NCI-H2107 treated with DMSO at 0.1 percent for 48 hours (cell line): ENCODE data around the gene ODF4.
"Not testable (repeated sequence)": the region's sequence is repeated elsewhere in the genome, so short reads cannot be mapped to it uniquely, and the experiment has no call there.

ENCODE experiments used
- DNase-seq: peaks from one replicate; lab custom pipeline; 2025; ENCODE audit not compliant: unreplicated experiment; lab: John Stamatoyannopoulos, UW

The ODF4 gene

DNA sequence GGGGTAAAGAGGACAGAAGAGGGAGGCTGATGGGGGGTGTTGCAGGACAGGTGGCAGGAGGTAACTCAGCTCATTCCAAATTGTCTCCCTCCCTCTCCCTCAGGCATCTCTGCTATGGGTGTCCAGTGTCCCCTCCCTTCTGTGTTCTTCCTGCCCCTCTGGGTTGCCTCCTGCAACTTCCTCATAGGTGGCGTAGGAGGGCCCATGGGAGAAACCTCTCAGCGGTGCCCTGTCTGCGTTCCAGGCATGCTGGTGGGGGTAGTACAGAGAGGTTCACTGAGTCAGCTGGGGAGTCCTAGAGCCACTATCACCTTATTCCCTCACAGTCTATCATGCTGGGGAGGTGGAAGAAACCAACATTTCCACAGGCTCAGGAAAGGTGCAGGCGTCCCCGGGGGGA, 14.7 kb upstream of the ODF4 start:
- DNase-seq = no peak

DNA sequence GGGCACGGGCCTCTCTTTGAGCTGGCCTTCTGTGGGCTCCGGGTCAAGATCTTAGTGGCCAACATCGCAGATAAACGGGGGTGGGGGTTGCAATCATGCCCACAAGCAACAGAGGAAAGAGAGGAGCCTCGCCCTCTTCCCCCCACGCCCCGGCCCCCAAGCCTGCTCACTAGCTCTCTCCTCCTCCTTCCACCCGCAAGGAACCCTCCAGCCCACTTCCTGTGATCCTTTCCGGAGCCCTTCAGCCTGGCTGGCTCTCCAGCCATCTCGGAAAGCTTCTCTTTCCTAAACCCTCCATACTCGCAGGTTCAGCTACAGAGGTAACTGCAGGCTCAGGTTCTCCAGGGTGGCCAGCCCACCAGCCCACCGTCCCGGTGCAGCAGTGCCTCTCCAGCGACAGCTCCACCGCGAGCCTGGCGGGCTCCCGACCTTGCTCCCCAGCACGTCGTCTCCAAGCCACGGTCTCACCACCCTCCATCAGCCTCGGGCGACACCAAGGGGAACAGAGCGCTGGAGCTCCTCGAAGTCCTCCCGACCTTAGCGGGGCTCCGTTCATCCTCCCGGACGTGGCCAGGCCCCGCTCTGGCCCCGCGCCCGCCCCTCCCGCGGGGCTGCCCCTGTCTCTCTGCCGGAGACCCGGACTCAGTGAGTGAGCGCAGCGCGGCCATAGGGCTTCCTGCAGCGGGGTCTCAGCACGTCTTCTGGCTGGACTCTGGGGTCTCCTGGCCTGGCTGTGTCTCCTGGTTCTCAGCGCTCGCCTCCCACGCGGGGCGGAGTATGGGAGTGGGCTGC, 12.9 kb upstream of the ODF4 start:
- no peak for DNase-seq

DNA sequence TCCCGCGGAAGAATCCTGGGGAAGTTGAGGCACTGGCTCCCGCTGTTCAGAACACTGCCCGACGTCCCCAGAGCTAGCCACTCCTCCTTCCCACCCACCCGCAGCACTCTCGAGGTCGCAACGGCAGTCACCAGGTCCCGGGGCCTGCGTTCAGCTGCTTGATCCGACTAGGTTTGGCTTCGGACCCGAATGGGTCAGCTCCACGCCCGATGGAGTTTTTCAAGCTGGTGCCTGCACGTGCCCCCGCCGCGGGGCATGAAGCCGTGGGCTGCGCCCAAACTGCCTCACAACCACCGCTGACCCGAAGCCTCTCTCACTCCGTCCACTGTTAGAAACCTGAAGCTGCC, 12.4 kb upstream of the ODF4 start:
- no peak for DNase-seq

DNA sequence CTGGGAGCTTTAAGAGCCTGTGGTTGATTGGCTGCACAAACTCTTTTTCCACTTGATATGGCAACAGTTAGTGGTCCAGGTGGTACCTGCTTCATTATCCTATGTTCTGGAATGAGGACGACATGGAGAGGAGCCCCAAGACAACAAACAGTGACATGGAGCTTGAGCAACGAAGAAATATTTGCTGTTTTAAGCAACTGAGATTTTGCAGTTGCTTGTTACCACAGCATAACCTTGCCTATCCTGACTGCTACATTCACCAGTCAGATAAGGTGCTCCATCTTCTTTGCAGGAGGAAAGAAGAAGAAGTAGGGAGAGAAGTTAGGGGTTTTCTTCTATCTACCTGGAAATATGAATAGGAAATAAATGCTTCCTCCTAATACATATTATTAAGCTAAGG, 7.5 kb upstream of the ODF4 start:
- no peak for DNase-seq

- DNase-seq = no peak
Observed at GRCh38 chr17:8332688-8333087, 7.0 kb upstream of the ODF4 start.

- no peak for DNase-seq
Observed at GRCh38 chr17:8333281-8333680, 6.4 kb upstream of the ODF4 start.

DNA sequence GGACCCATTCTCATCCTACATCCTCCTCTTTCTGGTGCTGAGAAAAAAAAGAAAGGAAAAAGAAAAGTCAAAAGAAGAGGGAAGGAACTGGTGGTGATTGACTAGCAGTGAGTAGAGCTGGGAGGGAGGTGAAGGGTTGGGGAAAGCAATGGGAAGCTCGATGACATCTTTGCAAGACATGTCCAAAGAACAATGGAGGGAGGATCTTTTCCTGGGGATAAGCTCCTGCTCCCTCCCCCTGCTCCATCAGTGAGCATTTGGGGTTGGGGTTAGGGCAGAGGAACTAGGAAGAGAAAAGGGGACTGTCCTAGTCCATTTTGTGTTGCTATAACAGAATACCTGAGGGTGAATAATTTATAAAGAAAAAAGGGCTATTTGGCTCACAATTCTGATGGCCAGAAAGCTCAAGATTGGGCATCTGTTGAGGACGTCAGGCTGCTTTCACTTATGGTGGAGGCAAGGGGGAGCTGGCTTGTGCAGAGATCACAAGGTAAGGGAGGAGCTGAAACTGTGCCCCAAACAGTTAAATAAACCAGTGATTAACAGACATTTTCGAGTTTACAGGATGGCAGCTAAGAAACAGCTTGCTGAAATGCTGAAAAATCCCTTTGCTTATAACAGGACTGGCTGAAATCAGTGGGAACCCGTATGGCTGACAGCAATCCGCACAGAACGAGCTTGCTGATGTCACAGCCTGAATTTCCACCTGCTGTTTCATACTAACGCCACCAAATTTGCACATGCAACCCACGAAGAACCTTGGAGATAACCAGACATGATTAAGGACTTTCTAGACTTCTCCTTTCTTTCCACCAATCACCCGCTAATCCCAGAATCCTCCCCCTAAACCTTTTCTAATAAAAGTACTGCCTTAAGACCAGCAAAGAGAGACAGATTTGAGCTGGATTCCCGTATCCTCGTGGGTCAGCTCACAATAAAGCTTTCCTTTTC, 1.6 kb upstream of the ODF4 start:
- no peak for DNase-seq

GRCh38 chr17:8338753-8339140, 893 bp upstream of the ODF4 start:
- no peak for DNase-seq

- no peak for DNase-seq
Observed at GRCh38 chr17:8341456-8341855, 1.8 kb downstream of the ODF4 start.

DNA sequence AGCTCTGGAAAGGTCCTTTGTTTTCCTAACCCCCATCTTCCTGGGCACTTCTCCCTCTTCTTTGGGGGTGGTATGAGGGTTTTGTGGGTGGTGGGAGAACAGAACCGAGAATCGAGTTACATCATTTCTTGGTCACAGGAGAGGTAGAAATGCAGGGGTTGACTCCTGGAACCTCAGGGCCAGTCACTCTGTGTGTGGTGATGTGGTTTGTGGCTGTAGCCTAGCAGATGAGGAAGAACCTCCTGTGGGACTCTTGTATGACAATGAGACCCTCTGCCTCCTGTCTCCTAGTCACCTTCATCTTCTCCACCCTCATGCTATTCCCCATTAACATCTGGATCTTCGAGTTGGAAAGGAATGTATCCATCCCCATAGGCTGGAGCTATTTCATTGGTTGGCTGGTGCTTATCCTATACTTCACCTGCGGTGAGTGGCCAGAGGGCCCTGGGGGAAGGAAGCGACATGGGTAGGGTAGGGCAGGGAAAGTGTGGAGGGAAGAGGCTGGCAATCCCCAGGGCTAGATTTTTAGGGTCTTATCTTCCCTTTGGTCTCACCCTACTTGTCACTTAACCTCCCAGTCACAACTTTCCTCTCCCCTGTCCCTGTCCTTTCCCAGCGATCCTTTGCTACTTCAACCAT, 5.5 kb downstream of the ODF4 start:
- no peak for DNase-seq

DNA sequence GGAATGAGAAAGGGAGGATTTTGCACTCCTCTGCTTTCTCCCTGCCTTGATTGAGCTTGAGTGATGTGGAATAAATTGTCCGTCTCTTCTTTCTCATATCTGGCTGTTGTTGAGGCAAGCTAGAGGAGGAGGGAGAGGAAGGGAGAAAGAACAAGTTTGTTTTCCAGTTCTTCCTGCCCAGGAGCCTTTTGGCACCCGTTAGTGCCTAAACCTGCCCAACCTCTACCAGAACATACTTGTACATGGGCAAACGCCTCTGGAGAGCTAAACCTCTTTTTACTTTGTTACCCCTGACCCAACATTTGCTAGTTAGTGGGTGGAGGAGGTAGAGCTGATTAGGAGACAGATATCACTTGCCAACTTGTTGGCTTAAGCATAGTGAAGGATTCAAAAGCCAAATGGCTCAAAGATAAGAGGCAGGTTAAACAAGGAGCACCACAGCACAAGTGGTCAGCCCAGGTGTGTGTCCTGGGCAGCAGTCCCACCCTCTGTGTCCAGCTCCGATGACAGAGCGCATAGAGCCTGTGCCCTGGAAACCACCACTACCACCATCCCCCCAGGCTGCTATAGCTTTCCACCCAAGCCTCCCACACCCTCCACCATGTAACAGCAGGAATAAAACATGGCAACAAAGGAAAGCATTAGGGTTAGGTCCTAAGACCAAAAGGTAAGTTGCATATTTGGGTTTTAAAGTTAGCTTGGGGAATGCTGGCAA, 6.5 kb downstream of the ODF4 start:
- no peak for DNase-seq

GRCh38 chr17:8347001-8347400, 7.4 kb downstream of the ODF4 start:
- not testable (repeated sequence) for DNase-seq

- DNase-seq = no peak
Observed at GRCh38 chr17:8350339-8350738, 10.7 kb downstream of the ODF4 start.

DNA sequence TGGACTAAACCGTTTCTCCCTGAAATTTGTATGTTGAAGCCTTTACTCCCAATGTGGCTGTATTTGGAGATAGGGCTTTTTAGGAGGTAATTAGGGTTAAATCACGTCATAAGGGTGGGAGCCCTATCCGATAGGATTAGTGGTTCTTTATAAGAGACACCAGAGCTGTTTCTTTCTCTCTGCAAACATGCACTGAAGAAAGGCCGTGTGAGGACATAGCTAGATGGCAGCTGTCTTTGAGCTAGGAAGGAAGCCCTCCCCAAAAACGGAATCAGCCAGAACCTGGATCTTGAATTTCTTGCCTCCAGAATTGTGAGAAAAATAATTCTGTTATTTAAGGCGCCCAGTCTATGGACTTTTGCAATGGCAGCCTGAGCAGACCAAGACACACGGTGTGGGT, 14.1 kb downstream of the ODF4 start:
- DNase-seq = no peak

DNA sequence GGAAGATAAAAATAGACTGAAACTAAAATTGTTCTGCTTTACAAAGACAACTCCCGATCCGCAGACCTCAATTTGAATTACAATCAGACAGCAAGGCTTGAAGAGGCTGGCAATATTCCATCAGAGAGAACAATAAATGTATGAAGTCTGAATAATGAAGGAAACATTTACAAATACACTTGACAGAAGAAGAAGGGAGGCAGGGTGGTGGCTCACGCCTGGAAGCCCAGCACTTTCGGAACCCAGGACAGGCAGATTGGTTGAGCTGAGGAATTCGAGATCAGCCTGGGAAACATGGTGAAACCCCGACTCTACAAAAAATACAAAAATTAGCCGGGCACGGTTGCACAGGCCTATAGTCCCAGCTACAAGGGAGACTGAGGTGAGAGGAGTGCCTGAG, 14.6 kb downstream of the ODF4 start:
- DNase-seq = no peak

GRCh38 chr17:8357910-8358309, 18.3 kb downstream of the ODF4 start:
- DNase-seq = no peak

DNA sequence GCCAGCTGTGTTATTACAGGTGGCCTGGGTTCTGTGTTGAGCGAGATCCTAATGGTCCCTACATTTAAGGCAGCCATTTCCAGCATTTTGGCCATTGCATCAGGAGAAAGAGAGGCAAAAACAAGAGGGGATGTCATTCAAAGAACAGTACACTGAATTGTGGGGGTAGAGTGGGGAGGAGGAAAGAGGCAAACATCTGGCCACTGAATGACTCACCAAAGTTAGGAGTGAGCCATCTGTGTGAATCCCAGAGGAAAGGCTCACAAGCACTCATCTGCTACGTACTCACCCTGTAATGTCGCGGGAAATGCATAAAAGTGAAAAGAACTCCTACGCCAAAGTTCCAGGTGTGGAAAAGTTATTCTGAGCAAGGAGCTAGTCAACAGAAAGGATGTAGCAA, 20.1 kb downstream of the ODF4 start:
- no peak for DNase-seq

- no peak for DNase-seq
Observed at GRCh38 chr17:8360260-8360659, 20.6 kb downstream of the ODF4 start.

GRCh38 chr17:8360751-8361150, 21.1 kb downstream of the ODF4 start:
- DNase-seq = no peak

GRCh38 chr17:8362651-8363332, 23.2 kb downstream of the ODF4 start:
- DNase-seq = no peak

GRCh38 chr17:8365143-8365542, 25.5 kb downstream of the ODF4 start:
- DNase-seq = no peak
